ENCODE data around the gene MOXD1.

DNA sequence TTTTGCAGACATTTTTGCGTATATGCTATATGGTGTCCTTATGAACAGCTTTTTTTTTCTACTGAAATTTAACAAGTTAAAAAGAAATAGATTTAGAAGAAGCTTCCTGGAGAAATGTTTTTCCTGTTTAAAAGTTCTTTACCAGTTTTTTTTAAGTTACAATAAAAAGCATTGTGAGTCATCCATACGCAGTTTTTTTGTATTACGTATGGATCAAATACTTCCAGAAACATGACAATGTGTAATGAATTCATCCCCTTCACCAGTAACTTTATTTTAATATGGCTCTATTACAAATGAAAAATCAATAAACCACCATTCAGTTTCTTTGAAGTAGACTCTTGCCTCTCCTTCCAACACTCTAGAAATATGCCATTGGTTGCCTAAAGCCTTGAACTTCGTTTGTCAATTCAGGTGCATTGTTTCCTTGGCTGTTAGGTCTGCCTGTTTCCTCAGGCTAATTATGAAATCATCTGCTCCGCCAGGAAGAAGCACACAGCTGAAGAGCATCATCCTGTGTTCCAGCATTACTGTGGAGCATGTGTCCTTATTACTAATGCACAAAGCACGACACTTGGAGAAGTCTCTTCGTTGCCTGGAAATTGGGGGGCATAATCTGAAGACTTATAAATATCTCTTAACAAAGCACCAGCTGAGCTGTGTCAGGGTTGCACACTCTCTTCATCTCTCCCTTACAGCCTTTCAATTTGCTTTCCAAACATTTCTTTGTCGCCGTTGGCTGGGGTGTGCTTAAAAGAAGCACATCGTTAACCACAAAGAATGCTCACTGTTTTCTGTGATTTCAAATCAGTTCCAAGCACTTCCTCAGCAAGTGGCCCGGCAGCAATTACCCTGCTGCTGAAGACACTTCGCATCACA, 9.6 kb downstream of the MOXD1 start:
- TF ChIP-seq, protein P1, sequence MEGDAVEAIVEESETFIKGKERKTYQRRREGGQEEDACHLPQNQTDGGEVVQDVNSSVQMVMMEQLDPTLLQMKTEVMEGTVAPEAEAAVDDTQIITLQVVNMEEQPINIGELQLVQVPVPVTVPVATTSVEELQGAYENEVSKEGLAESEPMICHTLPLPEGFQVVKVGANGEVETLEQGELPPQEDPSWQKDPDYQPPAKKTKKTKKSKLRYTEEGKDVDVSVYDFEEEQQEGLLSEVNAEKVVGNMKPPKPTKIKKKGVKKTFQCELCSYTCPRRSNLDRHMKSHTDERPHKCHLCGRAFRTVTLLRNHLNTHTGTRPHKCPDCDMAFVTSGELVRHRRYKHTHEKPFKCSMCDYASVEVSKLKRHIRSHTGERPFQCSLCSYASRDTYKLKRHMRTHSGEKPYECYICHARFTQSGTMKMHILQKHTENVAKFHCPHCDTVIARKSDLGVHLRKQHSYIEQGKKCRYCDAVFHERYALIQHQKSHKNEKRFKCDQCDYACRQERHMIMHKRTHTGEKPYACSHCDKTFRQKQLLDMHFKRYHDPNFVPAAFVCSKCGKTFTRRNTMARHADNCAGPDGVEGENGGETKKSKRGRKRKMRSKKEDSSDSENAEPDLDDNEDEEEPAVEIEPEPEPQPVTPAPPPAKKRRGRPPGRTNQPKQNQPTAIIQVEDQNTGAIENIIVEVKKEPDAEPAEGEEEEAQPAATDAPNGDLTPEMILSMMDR (IDR thresholded peaks at IDR 0.05) = no peak
- no peak for TF ChIP-seq POLR2A (IDR thresholded peaks at IDR 0.05)
- TF ChIP-seq EP300 (IDR thresholded peaks at IDR 0.05) = no peak

All from stomach (tissue), 4 donors.